Endodermal cell (in vitro differentiated cells): ENCODE data around the gene MAP2K5. TPM values are rescaled to one million over a fixed set of nuclear protein-coding genes. Genes with fewer than 3 reads are reported as not detected.

Experiments
- DNase-seq: peaks from one replicate; pipeline ENCODE4 v3.0.0-alpha.2; 2017
- H3K27ac ChIP-seq: 2 replicates; pipeline ENCODE4 v1.5.1; 2013; ENCODE audit warnings: mild to moderate bottlenecking, low read depth, low read length, moderate library complexity
- H3K27me3 ChIP-seq: 2 replicates; pipeline ENCODE4 v1.6.1; 2013; ENCODE audit warnings: mild to moderate bottlenecking, low read length, moderate library complexity; ENCODE audit not compliant: insufficient read depth, control insufficient read depth, poor library complexity, severe bottlenecking
- H3K36me3 ChIP-seq: 2 replicates; pipeline ENCODE4 v1.7.0; 2013; ENCODE audit warnings: mild to moderate bottlenecking, low read length, moderate library complexity; ENCODE audit not compliant: control insufficient read depth, insufficient read depth
- H3K4me1 ChIP-seq: one replicate; pipeline ENCODE4 v1.7.0; 2013; ENCODE audit warnings: low read length; ENCODE audit not compliant: control insufficient read depth, insufficient read depth
- H3K4me3 ChIP-seq: 2 replicates; pipeline ENCODE4 v1.5.1; 2013; ENCODE audit warnings: mild to moderate bottlenecking, low read length, moderate library complexity
- H3K9ac ChIP-seq: 2 replicates; pipeline ENCODE4 v1.6.1; 2013; ENCODE audit warnings: mild to moderate bottlenecking, low read length, moderate library complexity; ENCODE audit not compliant: poor library complexity, severe bottlenecking; ENCODE audit errors: extremely low read depth
- H3K9me3 ChIP-seq: 2 replicates; pipeline ENCODE4 v1.6.1; 2013; ENCODE audit warnings: mild to moderate bottlenecking, low read length, moderate library complexity; ENCODE audit not compliant: control insufficient read depth
- H3K27ac Mint-ChIP-seq: 2 replicates; pipeline ENCODE4 v1.8.0; 2020; ENCODE audit warnings: mixed read lengths
- H3K27me3 Mint-ChIP-seq: 2 replicates; pipeline ENCODE4 v1.8.0; 2021; ENCODE audit warnings: mild to moderate bottlenecking, mixed read lengths; ENCODE audit not compliant: insufficient read depth
- H3K36me3 Mint-ChIP-seq: 2 replicates; pipeline ENCODE4 v1.8.0; 2020; ENCODE audit warnings: low read depth, mixed read lengths
- H3K4me1 Mint-ChIP-seq: 2 replicates; pipeline ENCODE4 v1.8.0; 2020; ENCODE audit warnings: mixed read lengths
- H3K4me3 Mint-ChIP-seq: 2 replicates; pipeline ENCODE4 v1.8.0; 2020; ENCODE audit warnings: mild to moderate bottlenecking, moderate library complexity, mixed read lengths
- H3K9me3 Mint-ChIP-seq: 2 replicates; pipeline ENCODE4 v1.8.0; 2020; ENCODE audit warnings: mild to moderate bottlenecking, mixed read lengths
- WGBS, 2 experiments: methylation state at CpG; one replicate each; pipeline versions ENCODE4 v1.1.5 to v1.1.7; 2013; ENCODE audit warnings: missing lambda C conversion rate in 2 of 2, mixed read lengths in 1 of 2; ENCODE audit not compliant: insufficient coverage in 1 of 2, insufficient read length in 1 of 2; 5-methylcytosine and 5-hydroxymethylcytosine counted together
- total RNA-seq, 2 donors: library from RNA; stranded (reverse); fragmentation: NEBNext Ultra II Directional in 1 of 2; extraction: Animal tissue kit (Norgen Biotek cat#: 25700) in 1 of 2; gene quantifications; 2 replicates in 1 of 2; 3 replicates in 1 of 2; pipeline ENCODE4 v1.2.1, GENCODE V29; 2021
- TF ChIP-seq, protein P1 (sequence below): fragments of 200-600 bp; sonication (generic); conservative IDR thresholded peaks from 2 replicates; pipeline ENCODE4 v1.5.0; 2021; ENCODE audit warnings: antibody characterized with exemption, mild to moderate bottlenecking

Gene MAP2K5
- total RNA-seq, 2 donors from 2014 or later, result 17.1 to 26.7 TPM

DNA sequence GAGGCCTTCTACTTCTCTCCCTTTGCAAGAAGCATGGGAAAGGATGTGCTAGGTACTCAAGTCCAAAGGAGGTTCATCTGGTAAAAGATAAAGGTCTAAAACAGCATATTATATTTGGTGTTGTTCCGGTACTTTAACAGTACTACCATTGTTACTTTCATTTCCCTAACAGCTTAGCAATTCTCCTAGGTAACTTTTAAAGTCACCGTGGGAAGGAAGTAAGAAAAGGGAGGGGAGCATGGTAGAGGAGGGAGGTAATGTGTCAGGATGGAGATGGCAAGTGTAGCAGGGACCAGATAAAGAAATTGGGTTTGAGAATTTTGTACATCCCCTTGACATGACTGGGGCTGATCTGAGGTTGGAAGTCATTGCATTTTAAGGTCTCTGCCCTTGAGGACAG, 193.4 kb downstream of the MAP2K5 start:
- 74% methylated on average over 1 of the region's 2 CpGs; no CpG with 5 or more reads in 1 of the 2 experiments for WGBS, 2 experiments
- Mint-ChIP-seq H3K9me3 (no peaks in the 10 kb centered on the region), H3K27ac (no peak overlapping the region), H3K4me3 (no peak overlapping the region), H3K36me3 (no peaks in the 10 kb centered on the region), H3K27me3 (peaks cover 5% of the 10 kb centered on the region), H3K4me1 (peaks cover 24% of the 10 kb centered on the region)
- no peak for DNase-seq
- no peak overlapping the region for H3K27ac ChIP-seq
- H3K9ac ChIP-seq, result no peak overlapping the region
- TF ChIP-seq, protein P1, sequence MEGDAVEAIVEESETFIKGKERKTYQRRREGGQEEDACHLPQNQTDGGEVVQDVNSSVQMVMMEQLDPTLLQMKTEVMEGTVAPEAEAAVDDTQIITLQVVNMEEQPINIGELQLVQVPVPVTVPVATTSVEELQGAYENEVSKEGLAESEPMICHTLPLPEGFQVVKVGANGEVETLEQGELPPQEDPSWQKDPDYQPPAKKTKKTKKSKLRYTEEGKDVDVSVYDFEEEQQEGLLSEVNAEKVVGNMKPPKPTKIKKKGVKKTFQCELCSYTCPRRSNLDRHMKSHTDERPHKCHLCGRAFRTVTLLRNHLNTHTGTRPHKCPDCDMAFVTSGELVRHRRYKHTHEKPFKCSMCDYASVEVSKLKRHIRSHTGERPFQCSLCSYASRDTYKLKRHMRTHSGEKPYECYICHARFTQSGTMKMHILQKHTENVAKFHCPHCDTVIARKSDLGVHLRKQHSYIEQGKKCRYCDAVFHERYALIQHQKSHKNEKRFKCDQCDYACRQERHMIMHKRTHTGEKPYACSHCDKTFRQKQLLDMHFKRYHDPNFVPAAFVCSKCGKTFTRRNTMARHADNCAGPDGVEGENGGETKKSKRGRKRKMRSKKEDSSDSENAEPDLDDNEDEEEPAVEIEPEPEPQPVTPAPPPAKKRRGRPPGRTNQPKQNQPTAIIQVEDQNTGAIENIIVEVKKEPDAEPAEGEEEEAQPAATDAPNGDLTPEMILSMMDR, result no peak
- no peaks in the 10 kb centered on the region for H3K9me3 ChIP-seq
- H3K27me3 ChIP-seq, result peaks cover 16% of the 10 kb centered on the region
- H3K36me3 ChIP-seq, result no peaks in the 10 kb centered on the region
- H3K4me1 ChIP-seq, result no peaks in the 10 kb centered on the region
- H3K4me3 ChIP-seq, result no peak overlapping the region

DNA sequence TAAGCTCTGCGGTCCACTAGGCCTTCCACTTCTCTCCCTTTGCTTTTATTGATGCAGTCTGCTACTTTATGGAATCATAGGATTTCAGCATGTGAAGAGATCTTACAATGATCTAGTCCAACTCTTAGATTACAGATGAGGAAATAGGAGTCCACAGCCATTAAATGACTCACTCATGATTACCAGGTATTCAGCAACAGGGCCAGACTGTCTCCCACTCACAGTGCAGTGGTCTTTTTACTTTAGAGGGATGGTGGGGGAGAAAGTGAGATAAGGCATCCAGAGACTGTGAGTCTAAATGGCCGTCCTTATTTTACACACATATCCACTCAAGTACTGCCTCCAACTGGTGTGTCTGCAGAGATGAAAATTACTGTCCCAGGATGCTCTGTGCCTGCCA, 194.3 kb downstream of the MAP2K5 start:
- H3K36me3 Mint-ChIP-seq, result no peaks in the 10 kb centered on the region
- peaks cover 21% of the 10 kb centered on the region for H3K4me1 Mint-ChIP-seq
- Histone ChIP-seq H3K4me1 (no peaks in the 10 kb centered on the region), H3K9me3 (no peaks in the 10 kb centered on the region), H3K27ac (no peak overlapping the region), H3K9ac (no peak overlapping the region), H3K27me3 (peaks cover 9% of the 10 kb centered on the region), H3K4me3 (no peak overlapping the region), H3K36me3 (no peaks in the 10 kb centered on the region)
- H3K27ac Mint-ChIP-seq, result no peak overlapping the region
- no peak for DNase-seq
- H3K9me3 Mint-ChIP-seq, result no peaks in the 10 kb centered on the region
- WGBS, 2 experiments, result 92 to 100% methylated on average over 1 of the region's 2 CpGs
- H3K4me3 Mint-ChIP-seq, result no peak overlapping the region
- peaks cover 5% of the 10 kb centered on the region for H3K27me3 Mint-ChIP-seq
- TF ChIP-seq, protein P1, result no peak

DNA sequence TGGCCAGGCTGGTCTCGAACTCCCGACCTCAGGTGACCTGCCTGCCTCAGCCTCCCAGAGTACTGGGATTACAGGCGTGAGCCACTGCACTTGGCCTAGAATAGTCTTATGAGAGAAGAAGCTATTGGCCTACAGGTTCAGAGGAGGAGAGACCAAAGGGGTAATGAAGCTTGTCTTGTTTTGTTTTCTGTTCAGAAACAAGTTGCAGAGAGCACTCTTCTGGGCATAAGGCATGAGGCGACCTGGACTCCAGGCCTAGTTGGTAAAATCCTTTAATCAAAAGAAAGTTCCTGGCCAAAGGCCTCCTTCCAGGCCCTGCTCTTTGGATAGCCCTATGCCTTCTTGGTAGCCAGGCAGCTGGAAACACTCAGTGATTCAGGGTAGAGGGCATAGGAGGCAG, 195.6 kb downstream of the MAP2K5 start:
- Mint-ChIP-seq H3K36me3 (no peaks in the 10 kb centered on the region), H3K4me3 (no peak overlapping the region), H3K4me1 (peaks cover 15% of the 10 kb centered on the region), H3K9me3 (no peaks in the 10 kb centered on the region), H3K27ac (no peak overlapping the region), H3K27me3 (peaks cover 5% of the 10 kb centered on the region)
- Histone ChIP-seq H3K9ac (no peak overlapping the region), H3K36me3 (no peaks in the 10 kb centered on the region), H3K9me3 (no peaks in the 10 kb centered on the region), H3K27me3 (peaks cover 1% of the 10 kb centered on the region), H3K27ac (no peak overlapping the region), H3K4me1 (no peaks in the 10 kb centered on the region), H3K4me3 (no peak overlapping the region)
- no peak for DNase-seq
- TF ChIP-seq, protein P1, result no peak
- 72 to 100% methylated on average over 1 to 4 of the region's 4 CpGs for WGBS, 2 experiments
